Smooth muscle cell of trachea (primary cell): ENCODE data around the gene ZFYVE27. TPM values are rescaled to one million over a fixed set of nuclear protein-coding genes. Genes with fewer than 3 reads are reported as not detected.

ENCODE experiments used
- total RNA-seq: library from RNA; depleted of rRNA; stranded (reverse); fragments of >200 nt; gene quantifications from 2 replicates; pipeline ENCODE4 v1.2.1, GENCODE V29; 2014

Gene ZFYVE27
- total RNA-seq, result 20.9 and 23.3 TPM in 2 replicates

GRCh38 chr10:97736902-97737769 is at the start of gene ZFYVE27:
Gene ZFYVE27 (plus strand): TSS chr10:97737128. CDS start chr10:97738478, 1,350 bp downstream.

DNA sequence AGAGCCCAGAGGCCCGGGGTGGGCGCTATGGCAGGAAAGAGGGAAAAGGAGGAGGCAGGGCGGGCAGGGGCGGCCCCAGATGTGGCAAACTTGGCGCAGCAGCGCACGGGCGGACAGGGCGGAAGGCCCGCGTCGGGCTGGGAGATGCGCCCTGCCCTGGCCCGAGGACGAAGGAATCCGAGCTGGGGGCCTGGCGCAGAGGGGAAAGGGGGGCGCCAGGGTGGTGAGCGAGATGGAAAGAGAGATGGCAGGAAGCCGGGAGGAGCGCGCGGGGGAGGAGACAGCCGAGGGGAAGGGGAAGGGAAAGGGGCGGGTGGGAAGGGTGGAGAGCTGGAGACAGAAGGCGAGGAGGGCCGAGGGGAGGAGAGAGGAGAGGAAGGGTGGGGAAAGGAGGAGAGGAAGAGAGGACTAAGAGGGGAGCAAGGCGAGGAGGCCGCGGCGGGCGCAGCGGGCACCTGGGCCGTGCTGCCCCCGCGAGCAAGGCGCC is 23.5 kb upstream of the ZFYVE27 start, which contains the start of gene MARVELD1:
Gene MARVELD1, plus strand, starts transcription at position 392 of the 487 bp plus-strand sequence. CDS start 147 bp downstream, outside the sequence.

GRCh38 chr10:97771913-97772823 is 35.2 kb downstream of the ZFYVE27 start, which contains the start of gene SFRP5:
Gene SFRP5 (minus strand): TSS chr10:97771999. CDS start chr10:97771833, 166 bp downstream.

Other genes starting within 250 kb of the ZFYVE27 start
- gene MMS19, start 238.7 kb upstream of the ZFYVE27 start, total RNA-seq, result 87.3 and 97.9 TPM in 2 replicates
- gene UBTD1, start 238.2 kb upstream of the ZFYVE27 start, total RNA-seq, result 17.2 and 36.2 TPM in 2 replicates
- gene ANKRD2, start 164.3 kb upstream of the ZFYVE27 start, total RNA-seq, result 0.50 and 2.3 TPM in 2 replicates
- gene HOGA1, start 152.7 kb upstream of the ZFYVE27 start, total RNA-seq, result 1.3 and 3.3 TPM in 2 replicates
- gene C10orf62, start 147.4 kb upstream of the ZFYVE27 start, total RNA-seq, result 0.15 TPM in 1 of 2 replicates, not detected in the other
- 3.3 and 3.5 TPM in 2 replicates for gene MORN4, start 103.6 kb upstream of the ZFYVE27 start, total RNA-seq
- gene PI4K2A, start 96.5 kb upstream of the ZFYVE27 start, total RNA-seq, result 24.3 and 40.2 TPM in 2 replicates
- gene AVPI1, start 49.9 kb upstream of the ZFYVE27 start, total RNA-seq, result 46.0 and 91.5 TPM in 2 replicates
- gene MARVELD1, start 23.4 kb upstream of the ZFYVE27 start, total RNA-seq, result 41.4 and 47.4 TPM in 2 replicates
- gene SFRP5, start 34.9 kb downstream of the ZFYVE27 start, total RNA-seq, result not detected in 2 replicates
- gene GOLGA7B, start 112.7 kb downstream of the ZFYVE27 start, total RNA-seq, result not detected in 2 replicates